ENCODE results near the gene TNS1. TPM values are rescaled to one million over a fixed set of nuclear protein-coding genes. Genes with fewer than 3 reads are reported as not detected.

Gene TNS1
- total and polyA plus RNA-seq, 8 donors = 139 to 327 (median 159) TPM

DNA sequence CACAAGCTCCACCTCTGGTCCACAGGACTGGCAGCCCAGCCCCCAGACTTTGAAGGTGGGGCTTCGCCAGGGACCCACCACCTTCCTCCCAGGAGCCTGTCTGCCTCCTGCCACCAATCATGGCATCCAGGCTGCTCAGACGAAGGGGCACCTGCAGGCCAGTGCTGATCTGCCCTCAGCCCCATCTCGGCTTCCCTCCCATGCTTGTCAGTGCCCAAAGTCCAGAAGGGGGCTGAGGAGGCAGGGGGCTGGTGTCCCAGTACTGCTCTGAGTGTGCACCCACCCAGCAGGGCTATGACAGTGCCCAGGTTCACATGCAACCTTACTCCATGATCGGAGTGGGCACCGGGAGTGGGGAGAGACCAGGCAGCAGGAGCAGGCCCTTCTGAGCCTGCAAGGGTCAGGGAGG lies 40.9 kb upstream of the TNS1 start:
- Histone ChIP-seq H3K4me1 (peaks cover 0 to 13% of the 10 kb centered on the region in 2 donors), H3K27ac (no peak overlapping the region), H3K27me3 (no peaks in the 10 kb centered on the region), H3K4me3 (no peak overlapping the region), H3K9me3 (no peaks in the 10 kb centered on the region), H3K36me3 (no peaks in the 10 kb centered on the region)
- no peak for DNase-seq
- intact Hi-C loops (cut with DNase I) = no loop called here
- TF ChIP-seq, protein P1, sequence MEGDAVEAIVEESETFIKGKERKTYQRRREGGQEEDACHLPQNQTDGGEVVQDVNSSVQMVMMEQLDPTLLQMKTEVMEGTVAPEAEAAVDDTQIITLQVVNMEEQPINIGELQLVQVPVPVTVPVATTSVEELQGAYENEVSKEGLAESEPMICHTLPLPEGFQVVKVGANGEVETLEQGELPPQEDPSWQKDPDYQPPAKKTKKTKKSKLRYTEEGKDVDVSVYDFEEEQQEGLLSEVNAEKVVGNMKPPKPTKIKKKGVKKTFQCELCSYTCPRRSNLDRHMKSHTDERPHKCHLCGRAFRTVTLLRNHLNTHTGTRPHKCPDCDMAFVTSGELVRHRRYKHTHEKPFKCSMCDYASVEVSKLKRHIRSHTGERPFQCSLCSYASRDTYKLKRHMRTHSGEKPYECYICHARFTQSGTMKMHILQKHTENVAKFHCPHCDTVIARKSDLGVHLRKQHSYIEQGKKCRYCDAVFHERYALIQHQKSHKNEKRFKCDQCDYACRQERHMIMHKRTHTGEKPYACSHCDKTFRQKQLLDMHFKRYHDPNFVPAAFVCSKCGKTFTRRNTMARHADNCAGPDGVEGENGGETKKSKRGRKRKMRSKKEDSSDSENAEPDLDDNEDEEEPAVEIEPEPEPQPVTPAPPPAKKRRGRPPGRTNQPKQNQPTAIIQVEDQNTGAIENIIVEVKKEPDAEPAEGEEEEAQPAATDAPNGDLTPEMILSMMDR (IDR thresholded peaks at IDR 0.05) = no peak
- no peak for ATAC-seq

DNA sequence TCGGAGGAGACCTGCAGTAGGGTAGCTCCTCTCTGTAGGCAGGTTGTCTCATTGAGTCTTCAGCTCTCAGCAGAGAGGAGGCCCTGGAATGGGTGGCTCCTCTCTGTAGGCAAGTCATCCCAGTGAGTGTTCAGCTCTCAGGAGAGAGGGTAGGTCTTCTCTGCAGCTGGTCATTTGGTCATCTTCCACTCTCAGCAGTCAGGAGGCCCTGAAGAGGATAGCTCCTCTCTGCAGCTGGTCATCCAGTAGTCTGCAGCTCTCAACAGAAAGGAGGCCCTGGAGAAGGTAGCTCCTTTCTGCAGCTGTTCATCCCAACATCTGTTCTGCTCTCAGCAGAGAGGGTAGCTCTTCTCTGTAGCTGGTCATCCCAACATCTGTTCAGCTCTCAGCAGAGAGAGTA lies 40.3 kb upstream of the TNS1 start:
- TF ChIP-seq, protein P1 (IDR thresholded peaks at IDR 0.05) = no peak
- no peak overlapping the region for H3K27ac ChIP-seq
- H3K4me3 ChIP-seq = no peak overlapping the region
- intact Hi-C loops (cut with DNase I) = no loop called here
- peaks cover 0 to 7% of the 10 kb centered on the region in 2 donors for H3K4me1 ChIP-seq
- no peaks in the 10 kb centered on the region for H3K36me3 ChIP-seq
- no peak for ATAC-seq
- H3K9me3 ChIP-seq = no peaks in the 10 kb centered on the region
- no peak for DNase-seq
- H3K27me3 ChIP-seq = no peaks in the 10 kb centered on the region

DNA sequence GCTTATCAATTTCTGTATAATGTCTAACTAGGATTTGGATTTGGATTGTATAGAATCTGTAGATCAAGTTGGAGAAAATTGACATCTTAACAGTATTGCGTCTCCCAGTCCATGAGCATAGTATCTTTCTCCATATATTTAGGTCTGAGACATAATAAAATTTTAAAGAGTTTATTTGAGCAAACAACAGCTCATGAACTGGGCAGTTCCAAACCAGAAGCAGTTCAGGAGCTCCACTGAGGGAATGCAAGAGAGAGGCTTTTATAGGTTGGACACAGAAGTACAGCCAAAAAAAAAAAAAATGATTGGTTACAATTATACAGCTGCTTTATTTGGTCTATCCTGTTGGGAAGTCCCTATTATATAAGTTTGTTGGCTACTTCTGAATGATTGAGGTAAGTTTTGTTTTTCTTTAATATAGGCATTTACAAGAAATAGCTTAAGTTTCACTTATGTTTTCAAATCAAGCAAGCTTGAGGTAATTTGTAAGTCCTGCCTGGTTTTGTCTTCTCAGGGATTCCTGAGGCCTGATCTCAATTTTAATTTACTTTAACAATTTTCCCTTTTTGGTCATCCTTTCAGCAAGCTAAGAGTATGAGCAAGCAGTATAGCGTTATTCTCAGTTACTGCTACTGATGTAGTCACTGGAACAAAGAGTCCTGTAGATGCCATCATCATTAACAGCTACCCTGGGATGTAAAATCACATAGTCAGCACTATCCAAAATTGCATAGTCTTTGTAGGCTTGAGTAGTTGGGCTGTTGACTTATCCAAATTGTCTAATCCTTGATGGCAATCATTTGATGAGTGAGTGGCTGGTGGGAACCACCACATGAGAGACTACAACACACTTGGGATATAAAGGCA lies 38.7 kb upstream of the TNS1 start:
- H3K4me1 ChIP-seq = peaks cover 0 to 4% of the 10 kb centered on the region in 2 donors
- no peaks in the 10 kb centered on the region for H3K36me3 ChIP-seq
- TF ChIP-seq, protein P1 (IDR thresholded peaks at IDR 0.05) = no peak
- intact Hi-C loops (cut with DNase I) = no loop called here
- no peak overlapping the region for H3K27ac ChIP-seq
- no peaks in the 10 kb centered on the region for H3K9me3 ChIP-seq
- ATAC-seq = no peak
- H3K4me3 ChIP-seq = no peak overlapping the region
- H3K27me3 ChIP-seq = no peaks in the 10 kb centered on the region
- DNase-seq = no peak

DNA sequence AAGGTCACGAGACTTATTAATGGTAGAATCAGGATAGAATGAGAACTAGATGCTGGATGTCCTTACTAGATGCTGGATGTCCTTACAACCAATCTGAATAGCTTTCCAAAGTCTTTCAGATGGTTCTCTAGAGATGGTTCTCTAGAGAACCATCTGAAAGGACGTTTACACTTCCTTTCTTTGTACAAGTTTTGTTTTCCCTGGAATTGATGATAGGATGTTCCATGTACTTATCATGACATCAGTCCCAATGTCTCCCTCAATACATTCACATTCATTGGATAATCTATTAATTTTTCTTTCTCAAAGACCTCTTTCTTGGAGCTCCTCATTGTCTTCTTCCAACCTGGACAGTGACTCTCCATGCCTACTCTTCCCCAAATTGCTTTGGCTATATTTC lies 38.1 kb upstream of the TNS1 start:
- no peaks in the 10 kb centered on the region for H3K36me3 ChIP-seq
- H3K4me1 ChIP-seq = peaks cover 0 to 4% of the 10 kb centered on the region in 2 donors
- H3K27me3 ChIP-seq = no peaks in the 10 kb centered on the region
- H3K9me3 ChIP-seq = no peaks in the 10 kb centered on the region
- DNase-seq (no peak), ATAC-seq (no peak)
- no peak overlapping the region for H3K4me3 ChIP-seq
- H3K27ac ChIP-seq = no peak overlapping the region
- intact Hi-C loops (cut with DNase I) = no loop called here
- TF ChIP-seq, protein P1 (IDR thresholded peaks at IDR 0.05) = no peak

DNA sequence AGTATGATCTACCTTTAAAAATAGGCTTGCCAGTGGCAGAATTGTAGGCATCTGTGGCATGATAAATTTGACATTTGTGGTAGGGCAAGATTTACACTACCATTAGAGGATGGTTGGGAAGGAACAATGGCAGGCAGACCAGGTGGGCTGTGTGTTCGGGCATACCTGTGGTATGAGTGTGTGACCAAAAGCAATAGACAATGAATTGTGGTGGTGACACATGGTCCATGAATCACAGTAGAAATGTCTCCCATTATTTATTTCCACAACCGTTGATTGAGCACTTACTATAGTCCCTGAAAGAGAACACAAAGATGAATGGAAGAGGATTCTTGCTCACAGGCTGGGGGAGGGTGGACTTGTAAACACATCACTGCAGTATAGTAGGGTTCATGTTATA lies 36.4 kb upstream of the TNS1 start:
- Histone ChIP-seq H3K27ac (no peak overlapping the region), H3K4me1 (peaks cover 0 to 5% of the 10 kb centered on the region in 2 donors), H3K4me3 (no peak overlapping the region), H3K27me3 (peaks cover 0 to 5% of the 10 kb centered on the region in 2 donors), H3K36me3 (no peaks in the 10 kb centered on the region), H3K9me3 (no peaks in the 10 kb centered on the region)
- intact Hi-C loops (cut with DNase I) = loop anchor here in 1 of 2 donors (10.0 kb wide), 1 partner anchor 254 kb away; no protein-coding TSS in a partner anchor
- DNase-seq = no peak
- TF ChIP-seq, protein P1 (IDR thresholded peaks at IDR 0.05) = no peak
- no peak for ATAC-seq
